Body of pancreas (tissue), 4 donors: ENCODE data around the gene STK17A.

Experiments
- POLR2A ChIP-seq, 3 donors: fragments of 450-650 bp; IDR thresholded peaks; one replicate each; pipeline ENCODE4 v1.6.1; 2016; ENCODE audit warnings: antibody characterized with exemption in 3 of 3, mild to moderate bottlenecking in 2 of 3
- TF ChIP-seq, protein P1 (sequence below), 7 experiments: fragments of 450-650 bp in 4 of 7; fragments of 200-600 bp in 3 of 7; sonication (generic) in 3 of 7; IDR thresholded peaks; one replicate each; pipeline ENCODE4 v1.5.1; 2016 to 2019; ENCODE audit warnings: antibody characterized with exemption in 7 of 7

DNA sequence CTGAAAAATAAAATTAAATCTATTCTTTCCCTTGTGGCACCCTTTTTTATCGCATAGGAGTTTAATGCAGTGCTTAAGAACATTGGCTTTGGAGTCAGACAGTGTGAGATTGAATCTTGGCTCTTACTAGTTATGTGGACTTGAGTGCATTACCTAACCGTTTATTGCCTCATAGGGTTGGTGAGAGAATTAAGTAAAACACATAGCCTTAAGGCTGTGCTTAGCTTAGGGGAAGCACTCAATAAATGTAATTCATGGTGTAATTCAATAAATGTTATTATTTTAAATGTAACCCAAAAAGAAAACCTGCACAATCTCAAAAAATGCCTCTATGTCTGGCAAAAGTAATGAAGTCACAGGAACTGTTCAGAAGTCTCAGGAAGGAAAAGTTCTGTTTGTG, 2.7 kb downstream of the STK17A start:
- TF ChIP-seq, protein P1, sequence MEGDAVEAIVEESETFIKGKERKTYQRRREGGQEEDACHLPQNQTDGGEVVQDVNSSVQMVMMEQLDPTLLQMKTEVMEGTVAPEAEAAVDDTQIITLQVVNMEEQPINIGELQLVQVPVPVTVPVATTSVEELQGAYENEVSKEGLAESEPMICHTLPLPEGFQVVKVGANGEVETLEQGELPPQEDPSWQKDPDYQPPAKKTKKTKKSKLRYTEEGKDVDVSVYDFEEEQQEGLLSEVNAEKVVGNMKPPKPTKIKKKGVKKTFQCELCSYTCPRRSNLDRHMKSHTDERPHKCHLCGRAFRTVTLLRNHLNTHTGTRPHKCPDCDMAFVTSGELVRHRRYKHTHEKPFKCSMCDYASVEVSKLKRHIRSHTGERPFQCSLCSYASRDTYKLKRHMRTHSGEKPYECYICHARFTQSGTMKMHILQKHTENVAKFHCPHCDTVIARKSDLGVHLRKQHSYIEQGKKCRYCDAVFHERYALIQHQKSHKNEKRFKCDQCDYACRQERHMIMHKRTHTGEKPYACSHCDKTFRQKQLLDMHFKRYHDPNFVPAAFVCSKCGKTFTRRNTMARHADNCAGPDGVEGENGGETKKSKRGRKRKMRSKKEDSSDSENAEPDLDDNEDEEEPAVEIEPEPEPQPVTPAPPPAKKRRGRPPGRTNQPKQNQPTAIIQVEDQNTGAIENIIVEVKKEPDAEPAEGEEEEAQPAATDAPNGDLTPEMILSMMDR (IDR thresholded peaks at IDR 0.05), result no peak
- TF ChIP-seq POLR2A (IDR thresholded peaks at IDR 0.05), result no peak
